ENCODE data around the gene ZFYVE21. TPM values are rescaled to one million over a fixed set of nuclear protein-coding genes. Genes with fewer than 3 reads are reported as not detected.

The ZFYVE21 gene
- total and polyA plus RNA-seq, 2 donors from 2014 or later, result 67.8 to 70.9 TPM

- no peaks in the 10 kb centered on the region for H3K4me1 ChIP-seq (ENCODE audit: control insufficient read depth in 2 of 3, insufficient read depth in 2 of 3, low read depth in 1 of 3, low read length in 3 of 3)
- DNase-seq (no peak), FAIRE-seq (no peak)
- no peak overlapping the region for H3K4me3 ChIP-seq (ENCODE audit: low read length in 3 of 3)
- H3K27ac ChIP-seq (ENCODE audit: low read depth in 2 of 2, low read length in 2 of 2), result no peak overlapping the region
- H3K36me3 ChIP-seq (ENCODE audit: control insufficient read depth in 2 of 3, insufficient read depth in 3 of 3, low read length in 3 of 3), result peaks cover 0 to 7% (median 6%) of the 10 kb centered on the region in 3 donors
- TF ChIP-seq CTCF (IDR thresholded peaks at IDR 0.05; ENCODE audit: borderline replicate concordance, extremely low read depth, insufficient read depth), result no peak
- H3K27me3 ChIP-seq (ENCODE audit: control insufficient read depth, insufficient read depth, low read length), result no peaks in the 10 kb centered on the region
- no peak overlapping the region for H3K9ac ChIP-seq (ENCODE audit: low read length in 3 of 3)
- intact Hi-C loops (cut with DNase I), result no loop called here
- H3K9me3 ChIP-seq (ENCODE audit: control insufficient read depth in 2 of 3, insufficient read depth in 1 of 3, low read length in 3 of 3), result no peaks in the 10 kb centered on the region
Measured at GRCh38 chr14:103762036-103762435, 46.4 kb downstream of the ZFYVE21 start.

- Histone ChIP-seq H3K4me3 (ENCODE audit: low read length in 3 of 3) (no peak overlapping the region), H3K4me1 (ENCODE audit: control insufficient read depth in 2 of 3, insufficient read depth in 2 of 3, low read depth in 1 of 3, low read length in 3 of 3) (no peaks in the 10 kb centered on the region), H3K9me3 (ENCODE audit: control insufficient read depth in 2 of 3, insufficient read depth in 1 of 3, low read length in 3 of 3) (no peaks in the 10 kb centered on the region), H3K27me3 (ENCODE audit: control insufficient read depth, insufficient read depth, low read length) (no peaks in the 10 kb centered on the region), H3K9ac (ENCODE audit: low read length in 3 of 3) (no peak overlapping the region), H3K36me3 (ENCODE audit: control insufficient read depth in 2 of 3, insufficient read depth in 3 of 3, low read length in 3 of 3) (peaks cover 0 to 7% (median 6%) of the 10 kb centered on the region in 3 donors), H3K27ac (ENCODE audit: low read depth in 2 of 2, low read length in 2 of 2) (no peak overlapping the region)
- DNase-seq (no peak), FAIRE-seq (no peak)
- intact Hi-C loops (cut with DNase I), result no loop called here
- no peak for TF ChIP-seq CTCF (IDR thresholded peaks at IDR 0.05; ENCODE audit: borderline replicate concordance, extremely low read depth, insufficient read depth)
Measured at GRCh38 chr14:103762541-103762940, 46.9 kb downstream of the ZFYVE21 start.

GRCh38 chr14:103763730-103764488, 48.3 kb downstream of the ZFYVE21 start:
- peaks cover 0 to 7% (median 6%) of the 10 kb centered on the region in 3 donors for H3K36me3 ChIP-seq (ENCODE audit: control insufficient read depth in 2 of 3, insufficient read depth in 3 of 3, low read length in 3 of 3)
- intact Hi-C loops (cut with DNase I), result no loop called here
- no peak for FAIRE-seq

More at GRCh38 chr14:103763730-103764488, 48.3 kb downstream of the ZFYVE21 start:
- Histone ChIP-seq H3K9me3 (ENCODE audit: control insufficient read depth in 2 of 3, insufficient read depth in 1 of 3, low read length in 3 of 3) (no peaks in the 10 kb centered on the region), H3K27ac (ENCODE audit: low read depth in 2 of 2, low read length in 2 of 2) (no peak overlapping the region), H3K4me3 (ENCODE audit: low read length in 3 of 3) (no peak overlapping the region), H3K4me1 (ENCODE audit: control insufficient read depth in 2 of 3, insufficient read depth in 2 of 3, low read depth in 1 of 3, low read length in 3 of 3) (no peaks in the 10 kb centered on the region), H3K27me3 (ENCODE audit: control insufficient read depth, insufficient read depth, low read length) (no peaks in the 10 kb centered on the region), H3K9ac (ENCODE audit: low read length in 3 of 3) (no peak overlapping the region)
- no peak for DNase-seq
- TF ChIP-seq CTCF (IDR thresholded peaks at IDR 0.05; ENCODE audit: borderline replicate concordance, extremely low read depth, insufficient read depth), result no peak
